CD14-positive monocyte (primary cell): ENCODE data around the gene MTMR6. TPM values are rescaled to one million over a fixed set of nuclear protein-coding genes. Genes with fewer than 3 reads are reported as not detected.
A peak's percentile ranks its signal among the peaks of the same experiment; 100 is the strongest.

Source experiments
- DNase-seq, 3 donors: peaks; one replicate each; pipeline ENCODE4 v3.0.0-alpha.2; 2011 to 2022
- H2AFZ ChIP-seq: 2 replicates; pipeline ENCODE4 v1.6.0; 2012; ENCODE audit warnings: mild to moderate bottlenecking, low read depth, low read length, inconsistent platforms; ENCODE audit not compliant: insufficient read depth, poor library complexity, severe bottlenecking
- H3K27ac ChIP-seq, 2 donors: 1 replicate in 1 of 2; 2 replicates in 1 of 2; pipeline ENCODE4 v1.5.1; 2012 to 2013; ENCODE audit warnings: low read length in 2 of 2, control low read depth in 1 of 2, inconsistent platforms in 1 of 2, low read depth in 1 of 2, mild to moderate bottlenecking in 1 of 2
- H3K27me3 ChIP-seq, 2 donors: one replicate each; pipeline versions ENCODE4 v1.6.0 to v1.6.1; 2011 to 2013; ENCODE audit warnings: low read length in 2 of 2; ENCODE audit not compliant: control insufficient read depth in 2 of 2, insufficient read depth in 2 of 2
- H3K36me3 ChIP-seq, 2 donors: replicated peaks in 1 of 2; 1 replicate in 1 of 2; 2 replicates in 1 of 2; pipeline versions ENCODE4 v1.5.1 to v1.6.1; 2012 to 2013; ENCODE audit warnings: low read length in 2 of 2, control low read depth in 1 of 2, inconsistent platforms in 1 of 2, mild to moderate bottlenecking in 1 of 2; ENCODE audit not compliant: insufficient read depth in 2 of 2, control insufficient read depth in 1 of 2
- H3K4me1 ChIP-seq, 2 donors: 1 replicate in 1 of 2; 2 replicates in 1 of 2; pipeline versions ENCODE4 v1.5.1 to v1.6.1; 2012 to 2013; ENCODE audit warnings: low read length in 2 of 2, control low read depth in 1 of 2, inconsistent platforms in 1 of 2, mild to moderate bottlenecking in 1 of 2, moderate library complexity in 1 of 2; ENCODE audit not compliant: insufficient read depth in 2 of 2, control insufficient read depth in 1 of 2
- H3K4me2 ChIP-seq: replicated peaks from 2 replicates; pipeline ENCODE3; 2012; ENCODE audit warnings: low read length, moderate library complexity, mild to moderate bottlenecking; ENCODE audit not compliant: poor library complexity, severe bottlenecking; ENCODE audit errors: extremely low read depth
- H3K4me3 ChIP-seq, 3 experiments: fragments of 200-600 bp in 1 of 3; sonication (generic) in 1 of 3; replicated peaks in 1 of 3; 1 replicate in 2 of 3; 2 replicates in 1 of 3; pipeline ENCODE4 v1.5.1; 2011 to 2013; ENCODE audit warnings: low read length in 3 of 3, mild to moderate bottlenecking in 3 of 3, control low read depth in 2 of 3, low read depth in 2 of 3, inconsistent platforms in 1 of 3, moderate library complexity in 1 of 3
- H3K79me2 ChIP-seq: 2 replicates; pipeline ENCODE4 v1.6.0; 2012; ENCODE audit warnings: mild to moderate bottlenecking, control low read depth, inconsistent platforms, low read length, moderate library complexity; ENCODE audit not compliant: insufficient read depth
- H3K9ac ChIP-seq: 2 replicates; pipeline ENCODE4 v1.6.0; 2017; ENCODE audit warnings: low read length, mild to moderate bottlenecking; ENCODE audit not compliant: insufficient read depth, poor library complexity, severe bottlenecking
- H3K9me3 ChIP-seq, 2 donors: replicated peaks in 1 of 2; 1 replicate in 1 of 2; 2 replicates in 1 of 2; pipeline versions ENCODE4 v1.5.1 to v1.6.1; 2012 to 2013; ENCODE audit warnings: low read length in 2 of 2, control low read depth in 1 of 2; ENCODE audit not compliant: control insufficient read depth in 1 of 2, insufficient read depth in 1 of 2
- H4K20me1 ChIP-seq: 2 replicates; pipeline ENCODE4 v1.6.0; 2012; ENCODE audit warnings: mild to moderate bottlenecking, low read length, control low read depth, moderate library complexity; ENCODE audit not compliant: insufficient read depth
- H3K27ac Mint-ChIP-seq, 7 donors: one replicate each; pipeline ENCODE4 v1.8.0; 2020; ENCODE audit warnings: mild to moderate bottlenecking in 7 of 7, mixed read lengths in 7 of 7, moderate library complexity in 6 of 7, inconsistent platforms in 2 of 7
- H3K27me3 Mint-ChIP-seq, 3 donors: one replicate each; pipeline ENCODE4 v1.8.0; 2021 to 2022; ENCODE audit warnings: low read depth in 3 of 3, mild to moderate bottlenecking in 3 of 3, mixed read lengths in 3 of 3, moderate library complexity in 3 of 3, inconsistent platforms in 1 of 3
- H3K36me3 Mint-ChIP-seq, 2 donors: one replicate each; pipeline ENCODE4 v1.8.0; 2020; ENCODE audit warnings: mixed read lengths in 2 of 2, inconsistent platforms in 1 of 2, mild to moderate bottlenecking in 1 of 2
- H3K4me1 Mint-ChIP-seq: one replicate; pipeline ENCODE4 v1.8.0; 2020; ENCODE audit warnings: mild to moderate bottlenecking, mixed read lengths
- H3K4me3 Mint-ChIP-seq, 2 donors: one replicate each; pipeline ENCODE4 v1.8.0; 2020; ENCODE audit warnings: mild to moderate bottlenecking in 2 of 2, mixed read lengths in 2 of 2, moderate library complexity in 1 of 2
- H3K9me3 Mint-ChIP-seq, 7 donors: one replicate each; pipeline ENCODE4 v1.8.0; 2020 to 2022; ENCODE audit warnings: mixed read lengths in 7 of 7, mild to moderate bottlenecking in 6 of 7, moderate library complexity in 6 of 7, inconsistent platforms in 2 of 7
- CTCF ChIP-seq: fragments of 200-600 bp; IDR thresholded peaks from one replicate; pipeline ENCODE4 v1.8.0; 2022; ENCODE audit warnings: antibody characterized with exemption, mild to moderate bottlenecking
- WGBS: methylation state at CpG from one replicate; pipeline ENCODE4 v1.1.5; 2013; ENCODE audit warnings: missing lambda C conversion rate; ENCODE audit not compliant: insufficient coverage; 5-methylcytosine and 5-hydroxymethylcytosine counted together
- intact Hi-C, 2 donors: fragments of 100-400 bp; cut with micrococcal nuclease; formaldehyde crosslinking; loops; one replicate each; pipeline versions ENCODE4 v1.15.0 to v1.15.1; 2023
- polyA plus RNA-seq, 3 donors: library from polyadenylated mRNA; depleted of rRNA in 1 of 3; unstranded in 2 of 3; stranded (reverse) in 1 of 3; fragments of 300-500 nt in 2 of 3; fragments of >200 nt in 1 of 3; fragmentation: Illumina TruSeq in 2 of 3; gene quantifications; 1 replicate in 2 of 3; 2 replicates in 1 of 3; pipeline ENCODE4 v1.2.3, GENCODE V29; 2012 to 2021

MTMR6 gene
- polyA plus RNA-seq, 3 donors: 7.4 to 31.9 (median 24.4) TPM

DNA sequence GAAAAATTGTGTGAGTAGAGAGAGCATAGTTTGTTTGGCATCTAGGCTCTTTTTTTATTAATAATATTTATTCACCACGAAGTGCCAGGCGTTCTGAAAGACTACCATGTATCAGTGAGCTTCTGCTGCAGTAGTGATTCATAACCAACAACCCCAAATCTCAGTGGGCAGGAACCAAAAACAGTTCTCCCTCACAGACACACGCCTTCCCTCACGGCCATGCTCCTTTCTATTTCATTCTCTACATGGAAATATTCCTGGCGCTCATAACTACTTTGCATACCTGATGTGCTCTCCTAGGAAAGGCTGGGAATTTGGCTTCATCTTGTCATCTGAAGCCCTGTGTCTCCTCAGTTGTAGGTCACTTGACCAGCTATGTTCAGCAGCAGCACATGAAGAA, 88.6 kb downstream of the MTMR6 start:
- H3K27me3 Mint-ChIP-seq: peaks cover 7 to 17% (median 13%) of the 10 kb centered on the region in 3 donors
- no peaks in the 10 kb centered on the region for H3K4me1 ChIP-seq
- no peak overlapping the region for H3K9ac ChIP-seq
- 90% methylated on average over 3 of the region's 5 CpGs for WGBS
- H3K79me2 ChIP-seq: no peaks in the 10 kb centered on the region
- H3K4me3 Mint-ChIP-seq: no peak overlapping the region
- TF ChIP-seq CTCF: no peak
- no peak overlapping the region for H3K4me2 ChIP-seq
- no peak overlapping the region for H2AFZ ChIP-seq
- H3K4me1 Mint-ChIP-seq: no peaks in the 10 kb centered on the region
- H3K27ac ChIP-seq: no peak overlapping the region
- no peak overlapping the region for H3K27ac Mint-ChIP-seq
- H4K20me1 ChIP-seq: no peaks in the 10 kb centered on the region
- H3K9me3 ChIP-seq: no peaks in the 10 kb centered on the region
- peaks cover 0 to 6% (median 0%) of the 10 kb centered on the region in 7 donors for H3K9me3 Mint-ChIP-seq
- no peaks in the 10 kb centered on the region for H3K36me3 ChIP-seq
- DNase-seq: no peak
- intact Hi-C loops: no loop called here
- H3K27me3 ChIP-seq: peaks cover 0 to under 1% of the 10 kb centered on the region in 2 donors
- H3K36me3 Mint-ChIP-seq: no peaks in the 10 kb centered on the region
- no peak overlapping the region for H3K4me3 ChIP-seq

DNA sequence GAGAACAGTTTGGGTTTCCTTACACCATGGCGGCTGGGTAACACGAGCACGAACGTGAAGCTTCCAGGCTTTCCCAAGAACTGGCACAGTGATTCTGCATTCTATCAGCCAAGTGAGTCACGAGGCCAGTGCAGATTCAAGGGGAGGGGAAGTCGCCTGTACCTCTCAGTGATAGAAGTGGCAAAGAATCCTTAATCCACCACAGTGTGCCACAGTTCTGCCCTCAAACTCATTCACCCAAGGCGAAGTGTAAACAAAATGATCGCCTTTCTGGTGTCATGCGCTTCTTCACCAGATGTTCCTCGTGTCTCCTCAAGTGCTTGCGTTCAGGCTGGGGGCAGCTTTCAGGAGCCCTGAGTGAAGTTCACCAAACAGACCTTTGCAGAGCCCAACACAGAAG, 90.3 kb downstream of the MTMR6 start:
- Mint-ChIP-seq H3K36me3 (no peaks in the 10 kb centered on the region), H3K27me3 (peaks cover 9 to 16% (median 14%) of the 10 kb centered on the region in 3 donors), H3K4me1 (no peaks in the 10 kb centered on the region), H3K9me3 (peaks cover 0 to 7% (median 0%) of the 10 kb centered on the region in 7 donors), H3K27ac (peak overlapping the region in 1 of 7 donors; percentile 12), H3K4me3 (no peak overlapping the region)
- H3K4me2 ChIP-seq: no peak overlapping the region
- H3K9me3 ChIP-seq: no peaks in the 10 kb centered on the region
- no peak overlapping the region for H2AFZ ChIP-seq
- no peaks in the 10 kb centered on the region for H4K20me1 ChIP-seq
- intact Hi-C loops: no loop called here
- H3K79me2 ChIP-seq: no peaks in the 10 kb centered on the region
- WGBS: 90% methylated on average over 8 of the region's 11 CpGs
- no peaks in the 10 kb centered on the region for H3K36me3 ChIP-seq
- no peak for DNase-seq
- no peak overlapping the region for H3K9ac ChIP-seq
- no peak for TF ChIP-seq CTCF
- H3K4me3 ChIP-seq: no peak overlapping the region
- H3K27me3 ChIP-seq: peaks cover 0 to 4% of the 10 kb centered on the region in 2 donors
- no peak overlapping the region for H3K27ac ChIP-seq
- H3K4me1 ChIP-seq: no peaks in the 10 kb centered on the region

Other genes starting within 250 kb of the MTMR6 start
- under 1 TPM; 0.04 to 0.17 (median 0.08) TPM for gene PABPC3, start 191.4 kb downstream of the MTMR6 start, polyA plus RNA-seq
- gene AMER2, start 115.2 kb downstream of the MTMR6 start, polyA plus RNA-seq: not detected
- gene NUP58, start 14.1 kb upstream of the MTMR6 start, polyA plus RNA-seq: 10 to 100 TPM; 21.5 to 26.3 (median 25.1) TPM
- not detected for gene ATP8A2, start 84.5 kb upstream of the MTMR6 start, polyA plus RNA-seq